Ureter (tissue), 1 donor: ENCODE data around the gene ARFRP1. TPM values are rescaled to one million over a fixed set of nuclear protein-coding genes. Genes with fewer than 3 reads are reported as not detected.
"Not testable (repeated sequence)": the region's sequence is repeated elsewhere in the genome, so short reads cannot be mapped to it uniquely, and the experiment has no call there.

Experiments
- DNase-seq: peaks from one replicate; pipeline ENCODE4 v3.0.0-alpha.2; 2020; ENCODE audit warnings: low spot score
- total RNA-seq: library from RNA; stranded (reverse); gene quantifications from one replicate; pipeline ENCODE4 v1.2.4, GENCODE V29; 2023
- donor health status: DM: yes; HTN: yes; CAD: no.

The ARFRP1 gene
- total RNA-seq, 1 donor from 2014 or later: 69.8 TPM

GRCh38 chr20:63732118-63733095 is 24.6 kb upstream of the ARFRP1 start:
- DNase-seq: no peak

GRCh38 chr20:63731410-63731809 is 23.6 kb upstream of the ARFRP1 start:
- no peak for DNase-seq

GRCh38 chr20:63730189-63730733 is 22.5 kb upstream of the ARFRP1 start:
- not testable (repeated sequence) for DNase-seq

GRCh38 chr20:63722967-63723622 is 15.3 kb upstream of the ARFRP1 start:
- not testable (repeated sequence) for DNase-seq

GRCh38 chr20:63718996-63719395 is 11.2 kb upstream of the ARFRP1 start:
- no peak for DNase-seq

GRCh38 chr20:63714858-63715257 is 7.1 kb upstream of the ARFRP1 start:
- DNase-seq: no peak

GRCh38 chr20:63712191-63712590 is 4.4 kb upstream of the ARFRP1 start:
- no peak for DNase-seq

GRCh38 chr20:63711085-63711645 is 3.4 kb upstream of the ARFRP1 start:
- DNase-seq: no peak

GRCh38 chr20:63709149-63709527 is 1.4 kb upstream of the ARFRP1 start:
- no peak for DNase-seq

- DNase-seq: no peak
These were observed 749 bp upstream of the ARFRP1 start for GRCh38 chr20:63708301-63709148.

GRCh38 chr20:63706852-63707557 is 771 bp downstream of the ARFRP1 start:
- DNase-seq: peak; percentile 60

GRCh38 chr20:63706027-63706695 is 1.6 kb downstream of the ARFRP1 start:
- no peak for DNase-seq

GRCh38 chr20:63705232-63706026 is 2.3 kb downstream of the ARFRP1 start:
- DNase-seq: no peak

GRCh38 chr20:63704749-63705117 is 3.0 kb downstream of the ARFRP1 start:
- DNase-seq: no peak

GRCh38 chr20:63703976-63704748 is 3.6 kb downstream of the ARFRP1 start:
- DNase-seq: no peak

GRCh38 chr20:63703471-63703975 is 4.3 kb downstream of the ARFRP1 start:
- no peak for DNase-seq

GRCh38 chr20:63702751-63703470 is 4.9 kb downstream of the ARFRP1 start:
- no peak for DNase-seq
